Measurements from ENCODE around the gene RBP7.

RBP7 gene

GRCh38 chr1:10031461-10031860 is 34.4 kb downstream of the RBP7 start:
- no peak for DNase-seq (ENCODE audit: low spot score)

DNA sequence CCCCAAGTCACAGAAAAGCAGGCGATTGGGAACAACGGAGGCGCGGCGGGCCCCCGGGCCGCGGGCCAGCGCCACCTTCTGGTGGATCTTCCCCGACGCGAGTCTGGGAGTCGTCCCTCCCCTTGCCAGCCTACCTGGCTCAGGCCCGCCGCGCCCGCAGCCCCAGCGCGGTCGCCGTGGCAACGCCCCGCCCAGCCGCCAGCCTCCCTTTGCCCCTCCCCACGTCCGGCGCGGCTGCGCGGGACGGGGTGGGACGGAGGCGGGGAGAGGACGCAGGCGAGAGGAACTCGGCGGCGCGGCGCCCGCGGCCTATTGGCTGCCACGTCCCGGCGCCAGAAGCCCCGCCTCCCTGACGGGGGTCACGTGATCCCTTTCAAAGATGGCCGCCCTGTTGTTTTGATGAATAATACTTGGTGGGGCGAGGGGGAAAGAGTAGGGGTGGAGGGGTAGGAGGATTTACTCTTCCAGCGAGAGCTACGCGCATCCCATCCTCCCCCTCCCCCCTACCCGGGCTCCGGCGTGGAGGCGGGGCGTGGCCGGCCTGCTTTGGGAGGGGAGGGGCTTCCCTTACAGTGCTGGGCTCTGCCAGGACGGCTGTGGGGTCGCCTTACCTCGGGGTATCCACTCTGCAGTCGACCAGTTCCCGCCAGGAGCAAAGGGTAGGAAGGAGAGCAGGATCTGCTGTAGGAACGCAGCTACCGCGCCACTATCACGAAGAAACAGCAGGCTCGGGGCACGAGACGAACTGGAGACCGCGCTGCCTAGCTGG is 35.7 kb downstream of the RBP7 start, which contains the start of gene UBE4B:
Gene UBE4B (plus strand): TSS at position 369 of the 769 bp plus-strand sequence. CDS start 713 bp downstream, outside the sequence.
- peak; percentile 99 for DNase-seq (ENCODE audit: low spot score)

DNA sequence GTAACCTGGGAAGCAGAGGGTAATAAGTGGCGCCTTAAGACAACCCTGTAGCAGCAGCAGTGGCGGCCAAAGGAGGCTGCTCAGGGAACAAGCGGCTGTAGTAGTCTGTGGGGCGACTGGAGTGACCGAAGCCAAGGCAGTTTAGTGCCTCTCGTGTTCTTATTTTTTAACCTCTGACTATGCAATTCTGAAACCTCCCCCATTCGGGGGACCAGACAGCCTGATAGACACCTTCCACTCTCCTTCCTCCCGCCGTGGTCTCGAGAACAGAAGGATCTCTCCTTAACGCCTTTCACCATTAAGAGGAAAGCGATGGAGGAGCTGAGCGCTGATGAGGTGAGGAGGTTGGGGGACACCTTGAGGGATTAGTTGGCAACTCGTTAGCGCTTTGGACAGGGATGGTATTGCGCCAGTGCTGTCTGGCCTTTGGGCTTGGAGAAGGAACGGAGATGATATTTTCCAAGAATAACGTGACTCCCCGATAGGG is 36.4 kb downstream of the RBP7 start:
- DNase-seq (ENCODE audit: low spot score), result no peak

- DNase-seq (ENCODE audit: low spot score), result no peak
Observed at GRCh38 chr1:10042746-10043145, 45.7 kb downstream of the RBP7 start.

DNA sequence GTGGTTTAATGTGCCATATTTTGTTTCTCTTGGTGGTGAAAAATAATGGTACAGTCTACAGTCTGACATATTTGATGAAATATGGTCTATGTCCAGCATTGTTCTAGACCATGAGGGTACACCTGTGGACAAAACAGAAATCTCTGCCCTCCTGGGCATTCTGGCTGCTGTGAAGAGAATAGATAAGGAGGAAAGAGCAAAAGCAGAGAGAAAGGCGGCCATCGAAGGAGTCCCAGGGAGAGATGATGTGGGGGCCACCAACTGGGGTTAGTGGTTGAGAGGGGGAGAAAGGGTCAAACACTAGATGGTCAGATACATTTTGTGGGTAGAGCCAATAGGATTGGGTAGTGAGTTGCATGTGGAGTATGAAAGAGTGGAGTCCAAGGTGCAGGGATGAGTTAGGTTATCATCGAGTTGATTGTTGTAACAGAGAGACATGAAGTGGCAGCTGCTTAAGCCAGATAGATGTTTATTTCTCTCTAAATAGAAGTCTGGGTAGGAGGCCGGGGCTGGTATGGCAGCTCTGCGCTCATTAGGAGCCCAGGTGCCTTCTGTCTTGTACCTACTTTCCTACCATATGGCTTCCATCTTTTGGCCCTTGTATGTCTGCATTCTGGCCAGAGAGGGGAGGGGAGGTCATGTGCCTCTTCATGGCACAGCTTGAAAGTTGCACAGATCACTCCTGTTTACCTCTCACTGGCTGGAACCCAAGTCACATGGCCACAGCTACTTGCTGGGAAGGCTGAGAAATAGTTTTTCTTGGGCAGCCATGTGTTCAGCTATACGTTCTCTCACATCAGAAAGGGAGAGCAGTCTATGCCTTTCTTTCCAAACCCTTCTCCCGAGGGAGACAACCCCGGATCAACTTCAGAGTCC is 48.7 kb downstream of the RBP7 start:
- DNase-seq (ENCODE audit: low spot score), result no peak

DNA sequence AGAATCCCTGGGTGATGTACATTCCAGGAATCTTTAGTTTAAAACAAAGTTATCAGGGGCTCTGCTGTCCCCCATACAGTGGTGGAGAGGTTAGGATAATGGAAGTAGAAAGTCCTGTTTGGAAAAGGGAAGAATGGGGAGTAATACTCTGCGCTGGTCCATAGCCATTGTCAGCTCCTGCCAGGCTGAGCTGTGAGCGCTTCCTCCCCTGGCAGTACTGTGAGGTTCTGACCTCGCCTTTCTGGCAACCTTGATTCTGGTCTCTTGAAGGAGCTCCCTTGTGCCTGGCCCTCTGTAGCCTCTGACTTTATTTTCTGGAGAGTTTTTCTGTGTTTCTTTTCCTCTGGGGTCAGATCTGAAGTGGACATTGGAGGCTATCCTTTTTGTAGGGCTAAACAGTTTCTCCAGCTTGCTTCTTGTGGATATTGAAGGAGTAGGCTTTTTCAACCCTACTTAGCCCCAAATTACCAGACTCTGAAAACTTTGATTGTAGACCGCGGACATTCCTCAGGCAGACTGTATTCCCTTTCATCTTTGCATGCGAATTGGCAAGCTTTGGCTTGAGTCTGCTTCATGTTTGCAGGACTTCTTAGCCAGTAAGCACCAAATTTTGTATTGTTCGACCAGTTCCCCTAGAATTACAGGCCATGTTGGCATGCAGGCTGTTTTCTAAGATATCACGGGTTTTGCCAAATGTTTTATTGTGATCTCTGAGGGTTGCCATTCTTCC is 49.5 kb downstream of the RBP7 start:
- no peak for DNase-seq (ENCODE audit: low spot score)

- DNase-seq (ENCODE audit: low spot score), result no peak
Observed at GRCh38 chr1:10048601-10049000, 51.6 kb downstream of the RBP7 start.

DNA sequence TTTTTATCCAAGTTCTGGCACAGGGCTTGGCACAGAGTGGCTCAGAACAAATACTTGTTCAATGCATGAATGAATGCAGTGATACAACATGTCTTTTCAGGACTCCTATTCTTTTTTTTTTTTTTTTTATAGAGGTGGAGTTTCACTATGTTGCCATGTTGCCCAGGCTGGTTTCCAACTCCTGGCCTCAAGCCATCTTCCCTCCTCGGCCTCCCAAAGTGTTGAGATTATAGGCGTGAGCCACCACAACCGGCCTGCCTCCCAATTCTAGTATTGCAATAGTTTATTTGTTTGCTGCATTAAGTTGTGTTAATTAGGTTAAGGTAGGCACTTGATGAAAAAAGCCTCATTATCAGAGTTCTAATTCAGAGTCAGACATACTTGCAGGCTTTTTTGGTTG is 53.6 kb downstream of the RBP7 start:
- no peak for DNase-seq (ENCODE audit: low spot score)

DNA sequence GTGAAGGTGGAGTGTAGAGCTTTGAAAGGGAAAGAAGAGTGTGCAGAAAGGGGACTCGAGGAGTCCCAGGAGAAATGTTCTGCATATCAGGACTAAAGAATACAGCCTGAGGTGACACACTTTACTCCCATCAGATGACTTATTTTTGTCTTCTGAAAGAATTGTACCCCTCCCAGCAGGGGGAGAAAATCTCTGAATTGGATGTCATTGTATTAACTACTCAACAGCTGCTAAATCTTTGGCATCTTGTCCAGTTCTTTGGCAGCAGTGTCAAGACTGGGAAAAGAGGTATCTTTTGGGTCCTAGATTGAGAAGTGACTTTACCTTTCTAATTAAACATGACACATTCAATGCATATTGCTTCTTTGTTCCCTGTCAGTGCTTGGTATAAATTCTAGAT is 54.6 kb downstream of the RBP7 start:
- DNase-seq (ENCODE audit: low spot score), result no peak

DNA sequence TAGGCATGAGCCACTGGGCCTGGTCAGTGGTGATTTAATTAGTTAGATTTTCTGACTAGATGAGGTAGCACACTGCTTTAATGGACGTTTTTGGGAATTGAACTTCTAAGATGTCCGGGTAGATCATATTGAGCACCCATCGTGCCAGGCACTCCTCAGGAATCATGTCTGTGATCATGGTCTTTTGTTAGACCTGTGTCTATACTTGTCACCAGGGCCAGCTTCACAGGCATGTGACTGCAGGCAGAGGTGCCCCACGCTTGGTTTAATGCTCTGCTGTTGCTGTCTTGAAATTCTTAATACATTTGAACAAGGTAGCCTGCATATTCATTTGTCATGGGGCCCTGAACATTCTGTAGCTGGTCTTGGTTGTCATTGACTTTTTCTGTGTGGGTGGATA is 55.3 kb downstream of the RBP7 start:
- DNase-seq (ENCODE audit: low spot score), result no peak

GRCh38 chr1:10054465-10054864 is 57.4 kb downstream of the RBP7 start:
- DNase-seq (ENCODE audit: low spot score), result no peak

DNA sequence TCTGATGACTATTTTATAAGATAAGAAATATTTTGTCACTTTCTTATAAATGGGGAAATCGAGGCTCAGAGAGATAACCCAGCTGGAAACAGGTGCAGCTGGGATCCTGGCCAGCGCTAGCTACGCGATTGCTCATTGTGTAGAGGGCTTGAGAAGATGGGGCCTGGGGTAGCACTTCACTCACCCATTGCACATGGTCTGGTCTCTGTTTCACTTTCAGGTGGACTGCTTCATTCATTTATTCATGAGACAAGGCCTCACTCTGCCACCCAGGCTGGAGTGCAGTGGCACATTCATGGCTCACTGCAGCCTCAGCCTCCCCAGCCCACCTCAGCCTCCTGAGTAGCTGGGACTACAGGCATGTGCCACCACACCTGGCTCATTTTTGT is 59.6 kb downstream of the RBP7 start:
- no peak for DNase-seq (ENCODE audit: low spot score)

DNA sequence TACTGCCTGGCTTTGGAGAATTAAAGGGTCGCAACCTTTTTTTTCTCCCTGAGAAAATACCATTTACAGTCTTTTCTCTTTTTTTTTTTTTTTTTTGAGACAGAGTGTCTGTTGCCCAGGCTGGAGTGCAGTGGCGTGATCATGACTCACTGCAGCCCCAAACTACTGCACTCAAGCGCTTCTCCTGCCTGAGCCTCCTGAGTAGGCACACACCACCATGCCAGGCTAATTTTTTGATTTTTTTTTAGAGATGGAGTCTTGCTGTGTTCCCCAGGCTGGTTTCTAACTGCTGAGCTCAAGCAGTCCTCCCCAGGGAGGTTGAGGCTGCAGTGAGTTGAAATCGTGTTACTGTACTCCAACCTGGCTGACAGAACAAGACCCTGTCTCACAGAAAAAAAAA is 60.3 kb downstream of the RBP7 start:
- DNase-seq (ENCODE audit: low spot score), result no peak

DNA sequence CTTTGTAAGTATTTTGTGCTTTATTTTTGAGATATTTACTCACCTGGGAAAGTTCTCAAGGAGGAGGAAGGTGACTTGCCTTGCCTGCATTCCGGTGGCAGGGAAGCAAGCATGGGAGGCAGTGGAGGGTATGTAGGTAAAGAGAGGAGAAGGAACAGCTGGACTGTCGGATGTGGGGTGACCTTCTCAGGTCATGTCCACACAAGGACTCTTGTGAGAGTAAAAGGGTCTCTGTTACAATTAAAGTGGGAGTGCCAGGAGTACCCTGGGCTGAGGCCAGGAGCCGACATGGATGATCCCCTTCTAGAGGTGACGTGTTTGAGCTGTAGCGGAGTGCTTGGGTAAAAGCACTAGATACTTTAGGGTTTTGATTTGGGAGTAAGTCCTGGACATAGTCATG is 60.8 kb downstream of the RBP7 start:
- DNase-seq (ENCODE audit: low spot score), result no peak

- no peak for DNase-seq (ENCODE audit: low spot score)
Observed at GRCh38 chr1:10059342-10059718, 62.3 kb downstream of the RBP7 start.

DNA sequence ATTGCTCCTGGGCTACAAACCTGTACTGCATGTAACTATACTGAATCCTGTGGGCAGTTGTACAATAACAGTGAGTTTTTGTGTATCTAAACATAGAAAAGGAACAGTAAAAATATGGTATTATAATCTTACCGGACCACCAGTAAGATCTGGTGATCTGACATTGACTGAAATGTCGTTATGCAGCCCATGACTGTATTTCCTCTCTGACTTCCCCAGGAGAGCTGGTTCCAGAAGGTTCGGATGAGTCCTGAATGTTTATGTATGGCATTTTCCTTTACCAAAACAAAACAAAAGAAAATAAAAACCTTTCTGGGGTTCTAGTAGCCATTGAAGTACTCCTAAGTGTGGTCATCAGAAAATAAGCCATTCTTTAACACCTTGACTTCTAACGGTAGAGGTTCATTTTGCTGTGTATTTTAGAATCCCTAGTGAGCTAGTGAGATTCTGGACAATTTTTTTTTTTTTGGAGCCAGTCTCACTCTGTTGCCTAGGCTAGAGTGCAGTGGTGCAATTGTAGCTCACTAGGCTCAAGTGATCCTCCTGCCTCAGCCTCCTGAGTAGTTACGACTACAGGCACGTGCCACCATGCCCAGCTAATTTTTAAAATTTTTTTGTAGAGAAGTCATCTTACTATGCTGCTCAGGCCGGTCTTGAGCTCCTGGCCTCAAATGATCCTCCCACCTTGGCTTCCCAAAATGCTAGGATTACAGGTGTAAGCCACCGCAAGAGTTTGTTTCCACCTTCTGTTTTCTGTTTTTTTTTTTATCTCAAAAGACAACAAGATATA is 63.5 kb downstream of the RBP7 start:
- DNase-seq (ENCODE audit: low spot score), result no peak

DNA sequence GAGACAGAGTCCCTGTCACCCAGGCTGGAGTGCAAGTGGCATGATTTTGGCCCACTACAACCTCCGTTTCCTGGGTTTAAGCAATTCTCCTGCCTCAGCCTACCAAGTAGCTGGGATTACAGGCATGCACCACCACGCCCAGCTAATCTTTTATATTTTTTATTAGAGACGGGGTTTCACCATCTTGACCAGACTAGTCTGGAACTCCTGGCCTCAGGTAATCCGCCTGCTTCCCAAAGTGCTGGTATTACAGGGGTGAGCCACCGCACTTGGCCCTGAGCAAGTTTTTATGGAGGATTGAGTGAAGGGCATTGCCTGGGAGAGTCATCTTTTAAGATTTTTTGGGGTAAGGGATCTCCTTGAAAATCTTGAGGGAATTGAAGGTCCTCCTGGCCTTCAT is 64.2 kb downstream of the RBP7 start:
- no peak for DNase-seq (ENCODE audit: low spot score)

- no peak for DNase-seq (ENCODE audit: low spot score)
Observed at GRCh38 chr1:10063878-10064277, 66.8 kb downstream of the RBP7 start.

DNA sequence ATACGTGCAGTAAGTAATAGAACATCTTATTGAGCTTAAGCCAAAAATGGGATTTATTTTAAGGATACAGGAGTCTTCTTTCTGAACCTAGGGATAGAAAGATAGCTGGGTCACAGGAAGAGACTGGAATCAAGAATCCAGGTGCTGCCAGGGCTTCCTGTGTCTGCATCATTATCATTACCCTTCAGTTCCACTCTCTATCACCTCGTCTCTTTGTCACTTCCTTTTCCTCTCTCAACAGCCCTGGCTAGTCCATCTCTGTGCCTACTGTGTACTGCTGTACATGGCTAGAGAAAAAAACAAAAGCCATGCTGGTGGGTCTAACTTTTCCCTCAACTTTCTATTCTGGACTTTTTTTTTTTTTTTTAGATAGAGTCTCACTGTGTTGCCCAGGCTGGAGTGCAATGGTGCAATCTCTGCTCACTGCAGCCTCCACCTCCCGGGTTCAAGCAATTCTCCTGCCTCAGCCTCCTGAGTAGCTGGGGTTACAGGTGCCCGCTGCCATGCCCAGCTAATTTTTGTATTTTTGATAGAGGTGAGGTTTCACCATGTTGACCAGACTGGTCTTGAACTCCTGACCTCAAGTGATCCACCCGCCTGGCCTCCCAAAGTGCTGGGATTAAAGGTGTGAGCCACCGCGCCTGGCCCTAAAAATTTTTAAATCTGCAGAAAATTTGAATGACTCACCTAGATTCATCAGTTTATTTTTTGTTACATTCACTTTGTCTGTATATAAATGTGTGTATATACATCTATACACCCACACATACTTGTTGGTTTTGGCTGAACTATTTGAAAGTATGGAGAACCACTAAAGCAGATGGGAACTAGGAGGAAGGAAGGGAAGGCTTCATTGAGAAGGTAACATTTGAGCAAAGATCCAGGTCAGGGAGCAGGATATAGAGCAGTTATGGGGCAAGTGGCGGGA is 67.7 kb downstream of the RBP7 start:
- no peak for DNase-seq (ENCODE audit: low spot score)

DNA sequence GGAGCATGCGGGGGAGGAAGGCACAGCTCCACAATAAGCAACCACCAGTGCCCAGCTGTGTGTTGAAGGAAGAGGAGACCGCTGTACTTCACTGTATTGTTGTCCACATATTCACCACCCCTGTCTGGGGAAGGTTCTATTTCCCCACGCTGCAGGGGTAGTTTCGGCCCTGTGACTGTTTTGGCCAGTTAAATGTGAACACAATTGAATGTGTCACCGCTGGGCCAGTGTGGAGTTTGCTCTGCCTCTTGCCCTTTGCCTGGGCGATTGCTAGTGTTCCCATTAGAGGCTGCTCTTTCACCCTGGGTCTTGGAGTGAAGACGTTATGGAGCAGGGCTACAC is 68.3 kb downstream of the RBP7 start:
- no peak for DNase-seq (ENCODE audit: low spot score)

Measured in left forelimb (tissue), 1 donor.